GM12878 (cell line): ENCODE measurements around the gene CCDC197. TPM values are rescaled to one million over a fixed set of nuclear protein-coding genes. Genes with fewer than 3 reads are reported as not detected.

Experiments
- ATAC-seq: fragments of 200-7000 bp; cut with Tn5 transposase; 3 replicates; pipeline ENCODE4 v1.9.1; 2020; ENCODE audit warnings: mild to moderate bottlenecking, moderate library complexity
- BruUV-seq: library from RNA; stranded (reverse); fragments of 400-500 nt; replicated peaks from 2 replicates; lab custom pipeline; 2021; lab: Mats Ljungman, UMichigan
- CTCF ChIA-PET: fragments of 300-600 bp; sonication (Branson Sonifier 250); formaldehyde crosslinking; extraction: SDS; loops from one replicate; lab custom pipeline; 2021; ENCODE audit warnings: inconsistent platforms; lab: Yijun Ruan, JAX
- POLR2A ChIA-PET: fragments of 350-600 bp; formaldehyde crosslinking; extraction: SDS; loops from one replicate; lab custom pipeline; 2021; ENCODE audit warnings: inconsistent platforms; lab: Charles Lee
- RAD21 ChIA-PET: fragments of 300-600 bp; sonication (Branson Sonifier 250); formaldehyde crosslinking; loops from one replicate; lab custom pipeline; 2023; ENCODE audit warnings: antibody characterized with exemption; ENCODE audit not compliant: unreplicated experiment; lab: Charles Lee
- SMC1A ChIA-PET: fragments of 300-600 bp; sonication (Branson Sonifier 250); formaldehyde crosslinking; loops from one replicate; lab custom pipeline; 2023; ENCODE audit not compliant: unreplicated experiment, uncharacterized antibody; lab: Charles Lee
- DNase-seq: peaks from one replicate; pipeline ENCODE4 v3.0.0-alpha.2; 2011; ENCODE audit warnings: low read depth, low spot score
- FAIRE-seq: peaks from 3 replicates; lab custom pipeline; 2011; peaks lifted over from hg19 to GRCh38; lab: Jason Lieb, UNC
- H2AFZ ChIP-seq: 2 replicates; pipeline ENCODE4 v1.6.0; 2011; ENCODE audit warnings: low read depth, low read length, control low read depth; ENCODE audit not compliant: control insufficient read depth
- H3K27ac ChIP-seq: 2 replicates; pipeline ENCODE4 v1.5.1; 2011; ENCODE audit warnings: control low read depth; ENCODE audit not compliant: control insufficient read depth, insufficient read depth
- H3K27me3 ChIP-seq, 2 experiments: replicated peaks in 1 of 2; 2 replicates each; pipeline versions ENCODE4 v1.6.0 to v1.6.1; 2011; ENCODE audit warnings: low read length in 1 of 2; ENCODE audit not compliant: control insufficient read depth in 2 of 2, insufficient read depth in 2 of 2
- H3K36me3 ChIP-seq, 2 experiments: 2 replicates each; pipeline ENCODE4 v1.5.1; 2011; ENCODE audit warnings: low read length in 1 of 2; ENCODE audit not compliant: control insufficient read depth in 2 of 2, insufficient read depth in 2 of 2
- H3K4me1 ChIP-seq: 2 replicates; pipeline ENCODE4 v1.6.1; 2011; ENCODE audit warnings: mild to moderate bottlenecking, low read length, moderate library complexity, mixed read lengths; ENCODE audit not compliant: control insufficient read depth, insufficient read depth
- H3K4me2 ChIP-seq: 2 replicates; pipeline ENCODE4 v1.6.0; 2011; ENCODE audit warnings: control low read depth; ENCODE audit not compliant: control insufficient read depth, insufficient read depth
- H3K4me3 ChIP-seq: fragments of 200-600 bp; sonication (generic); 2 replicates; pipeline ENCODE4 v1.5.1; 2016
- H3K79me2 ChIP-seq: 2 replicates; pipeline ENCODE4 v1.6.0; 2011; ENCODE audit warnings: low read length; ENCODE audit not compliant: control insufficient read depth, insufficient read depth
- H3K9ac ChIP-seq: 2 replicates; pipeline ENCODE4 v1.8.0; 2011; ENCODE audit warnings: low read length, control low read depth, mixed read lengths; ENCODE audit not compliant: control insufficient read depth, insufficient read depth
- H3K9me3 ChIP-seq: replicated peaks from 3 replicates; pipeline ENCODE4 v1.5.1; 2011; ENCODE audit warnings: mild to moderate bottlenecking, low read length; ENCODE audit not compliant: control insufficient read depth, insufficient read depth
- H4K20me1 ChIP-seq: 2 replicates; pipeline ENCODE4 v1.6.0; 2011; ENCODE audit not compliant: control insufficient read depth, insufficient read depth
- CEBPZ ChIP-seq: fragments of 150-350 bp; IDR thresholded peaks from 2 replicates; pipeline ENCODE4 v1.6.1; 2016; ENCODE audit warnings: low read depth, low read length
- ESRRA ChIP-seq: IDR thresholded peaks from 2 replicates; pipeline ENCODE4 v1.6.1; 2012; ENCODE audit warnings: mild to moderate bottlenecking, low read length, improper control_type of control experiment
- KLF5 ChIP-seq: fragments of 450-650 bp; IDR thresholded peaks from 2 replicates; pipeline ENCODE4 v1.6.1; 2014; ENCODE audit warnings: mild to moderate bottlenecking; ENCODE audit not compliant: partially characterized antibody
- NFYB ChIP-seq: IDR thresholded peaks from 2 replicates; pipeline ENCODE4 v1.6.1; 2011; ENCODE audit warnings: low read depth, mild to moderate bottlenecking, low read length, improper control_type of control experiment, moderate library complexity; ENCODE audit not compliant: insufficient read depth
- NKRF ChIP-seq: fragments of 450-650 bp; conservative IDR thresholded peaks from 2 replicates; pipeline ENCODE4 v1.6.1; 2017; ENCODE audit warnings: mild to moderate bottlenecking, moderate library complexity
- POLR2A ChIP-seq: IDR thresholded peaks from 2 replicates; pipeline ENCODE4 v1.6.1; 2011; ENCODE audit warnings: low read depth, mild to moderate bottlenecking, low read length
- WGBS: methylation state at CpG from one replicate; pipeline ENCODE4 v1.1.6; 2016; ENCODE audit warnings: low lambda C conversion rate; ENCODE audit not compliant: insufficient replicate concordance, insufficient coverage; ENCODE audit errors: missing lambda C conversion rate; 5-methylcytosine and 5-hydroxymethylcytosine counted together
- in situ Hi-C: fragments of 300-500 bp; cut with MboI; formaldehyde crosslinking; loops from 9 replicates; pipeline ENCODE4 v1.14.3; 2018; ENCODE audit warnings: mixed read lengths
- intact Hi-C: fragments of 100-400 bp; cut with micrococcal nuclease; formaldehyde crosslinking; loops from one replicate; pipeline ENCODE4 v1.14.2; 2022; ENCODE audit not compliant: unreplicated experiment
- polyA plus RNA-seq, 11 experiments: library from polyadenylated mRNA; depleted of rRNA in 4 of 11; unstranded in 6 of 11; stranded (reverse) in 5 of 11; fragments of >200 nt; fragmentation: Nextera tagmentation in 4 of 11; fragmentation: Illumina TruSeq in 1 of 11; extraction: Ambion mirVana in 4 of 11; extraction: Trizol in 1 of 11; gene quantifications; 1 replicate in 1 of 11; 2 replicates in 10 of 11; pipeline versions ENCODE4 v1.2.1 to v1.2.3, GENCODE V29; 2011 to 2016; ENCODE audit warnings: inconsistent platforms in 2 of 11, missing spikeins in 2 of 11, low read depth in 1 of 11
- total RNA-seq, 4 experiments: library from RNA; depleted of rRNA in 3 of 4; stranded (reverse); fragments of >200 nt in 3 of 4; fragmentation: Illumina TruSeq in 1 of 4; extraction: Trizol in 1 of 4; gene quantifications; 2 replicates each; pipeline versions ENCODE4 v1.2.1 to v1.2.3, GENCODE V29; 2013 to 2021

CCDC197 gene
- total and polyA plus RNA-seq, 10 of the 15 experiments (the other 5 are each of a cell fraction or from before 2014, with no cell fraction given) = 0.12 TPM; not detected in 9

GRCh38 chr14:93961620-93962019 lies 35.5 kb upstream of the CCDC197 start:
- FAIRE-seq (no peak), DNase-seq (no peak)
- RAD21 ChIA-PET = interaction anchor here (0.9 to 15.3 kb wide), 5 partner anchors 13 to 39 kb away, joined by 3 to 324 read pairs (median 20); partner anchors contain the start of genes ASB2 and CCDC197
- Histone ChIP-seq H3K36me3 (no peaks in the 10 kb centered on the region), H3K27ac (peak overlapping the region; percentile 27), H3K4me1 (peaks cover 95% of the 10 kb centered on the region), H3K4me2 (peak overlapping the region; percentile 5), H4K20me1 (no peaks in the 10 kb centered on the region), H2AFZ (no peak overlapping the region), H3K79me2 (no peaks in the 10 kb centered on the region), H3K9ac (no peak overlapping the region), H3K9me3 (no peaks in the 10 kb centered on the region; the same call in 1 of the 3 replicates)
- CTCF ChIA-PET = interaction anchor here (1.2 to 6.6 kb wide), 6 partner anchors 11 to 39 kb away, joined by 3 to 73 read pairs (median 28); partner anchors contain the start of gene ASB2
- SMC1A ChIA-PET = interaction anchor here (4.2 to 19.5 kb wide), 3 partner anchors 15 to 38 kb away, joined by 42 to 409 read pairs (median 77); partner anchors contain the start of gene ASB2
- intact Hi-C loops = no loop called here
- no TSS peak for BruUV-seq
- 89% methylated on average over 8 of the region's 8 CpGs for WGBS
- TF ChIP-seq POLR2A (peak; percentile 58; the same call in 1 of the 2 replicates), ESRRA (no peak)
- TF ChIP-seq, all 136 proteins: peak for 1
- Histone ChIP-seq H3K4me3 (no peak overlapping the region), H3K27me3 (no peaks in the 10 kb centered on the region)
- POLR2A ChIA-PET = interaction anchor here (2.3 to 7.8 kb wide), 3 partner anchors 8 to 17 kb away, joined by 18 to 128 read pairs (median 18); partner anchors contain the start of gene ASB2
- in situ Hi-C loops = loop anchor here (25.0 kb wide), 2 partner anchors 1199 to 1701 kb away; no protein-coding TSS in a partner anchor
- no peak for ATAC-seq

GRCh38 chr14:93962701-93963601 lies 34.1 kb upstream of the CCDC197 start:
- ChIA-PET CTCF (interaction anchor here (0.8 to 6.6 kb wide), 9 partner anchors 8 to 42 kb away, joined by 3 to 73 read pairs (median 4); partner anchors contain the start of gene ASB2), RAD21 (interaction anchor here (1.2 to 15.3 kb wide), 5 partner anchors 10 to 37 kb away, joined by 4 to 324 read pairs (median 20); partner anchors contain the start of genes ASB2 and CCDC197), SMC1A (interaction anchor here (0.7 to 19.5 kb wide), 9 partner anchors 8 to 424 kb away, joined by 3 to 409 read pairs (median 3); partner anchors contain the start of gene ASB2), POLR2A (interaction anchor here (0.6 to 3.3 kb wide), 5 partner anchors 8 to 38 kb away, joined by 3 to 18 read pairs (median 3); partner anchors contain the start of gene ASB2)
- BruUV-seq = no TSS peak
- H3K9me3 ChIP-seq = no peaks in the 10 kb centered on the region; the same call in 1 of the 3 replicates
- 22% methylated on average over 16 of the region's 16 CpGs for WGBS
- intact Hi-C loops = no loop called here
- no peaks in the 10 kb centered on the region for H4K20me1 ChIP-seq
- peak overlapping the region; percentile 95 for H3K27ac ChIP-seq
- H3K79me2 ChIP-seq = no peaks in the 10 kb centered on the region
- H3K4me3 ChIP-seq = peak overlapping the region; percentile 49
- peak overlapping the region; percentile 97 for H3K4me2 ChIP-seq
- FAIRE-seq = peak; percentile 74
- peak overlapping the region; percentile 29; the same call in 1 of the 2 replicates for H2AFZ ChIP-seq
- H3K36me3 ChIP-seq = no peaks in the 10 kb centered on the region
- no peaks in the 10 kb centered on the region for H3K27me3 ChIP-seq
- peak; percentile 61 for ATAC-seq
- peak; percentile 72 for DNase-seq
- in situ Hi-C loops = loop anchor here (25.0 kb wide), 2 partner anchors 1201 to 1699 kb away; no protein-coding TSS in a partner anchor
- H3K9ac ChIP-seq = peak overlapping the region; percentile 72
- H3K4me1 ChIP-seq = peaks cover 96% of the 10 kb centered on the region
- TF ChIP-seq CEBPZ (no peak), NKRF (peak; percentile 43; the same call in 1 of the 2 replicates), KLF5 (peak; percentile 81), NFYB (no peak)
